ENCODE results near the gene FBXO44.

The FBXO44 gene

GRCh38 chr1:11688506-11688905 is 33.8 kb downstream of the FBXO44 start:
- FAIRE-seq (no peak), DNase-seq (ENCODE audit: low spot score) (no peak)

DNA sequence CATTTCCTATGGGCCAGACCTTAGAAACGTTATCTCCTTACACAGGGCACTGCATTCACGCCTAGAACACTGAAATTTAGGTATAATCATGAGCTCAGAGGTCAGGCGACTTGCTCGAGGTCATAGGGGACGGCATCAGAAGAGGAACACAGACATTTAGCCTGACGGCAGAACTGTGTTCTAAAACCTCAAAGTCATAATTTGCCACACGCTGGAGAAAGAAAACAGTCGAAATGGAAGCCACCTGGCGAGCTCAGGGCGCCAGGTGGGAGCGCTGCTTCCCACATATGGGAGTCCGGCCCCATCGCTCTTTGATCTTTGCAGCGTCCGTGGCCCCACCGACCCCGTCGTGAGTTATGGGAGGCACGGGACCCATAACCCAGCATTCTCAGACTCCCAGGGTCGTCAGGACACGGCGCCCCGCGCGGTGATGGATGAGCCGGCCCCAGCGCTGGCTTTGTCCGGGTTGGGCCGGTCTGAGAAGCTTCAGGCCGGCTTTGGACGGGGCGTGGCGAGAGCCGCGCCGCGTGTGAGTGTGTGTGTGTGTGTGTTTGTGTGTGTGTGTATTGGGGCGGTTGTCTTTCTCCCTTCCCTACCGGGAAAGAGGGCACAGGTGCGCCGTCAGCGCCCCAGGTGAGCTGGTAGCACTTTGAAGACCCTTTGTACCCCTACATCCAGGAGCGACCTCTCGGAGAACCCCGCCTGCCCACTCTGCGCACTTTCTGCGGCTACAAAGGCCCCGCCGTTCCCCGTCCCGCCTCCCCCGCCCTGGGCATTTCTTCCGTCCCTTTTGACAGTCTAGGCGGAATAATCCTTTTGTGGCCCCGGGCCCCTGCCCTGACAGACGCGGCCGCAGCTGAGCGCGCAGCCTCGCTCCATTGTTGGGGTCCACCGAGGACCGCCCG is 36.0 kb downstream of the FBXO44 start:
- DNase-seq (ENCODE audit: low spot score) (no peak), FAIRE-seq (no peak)

DNA sequence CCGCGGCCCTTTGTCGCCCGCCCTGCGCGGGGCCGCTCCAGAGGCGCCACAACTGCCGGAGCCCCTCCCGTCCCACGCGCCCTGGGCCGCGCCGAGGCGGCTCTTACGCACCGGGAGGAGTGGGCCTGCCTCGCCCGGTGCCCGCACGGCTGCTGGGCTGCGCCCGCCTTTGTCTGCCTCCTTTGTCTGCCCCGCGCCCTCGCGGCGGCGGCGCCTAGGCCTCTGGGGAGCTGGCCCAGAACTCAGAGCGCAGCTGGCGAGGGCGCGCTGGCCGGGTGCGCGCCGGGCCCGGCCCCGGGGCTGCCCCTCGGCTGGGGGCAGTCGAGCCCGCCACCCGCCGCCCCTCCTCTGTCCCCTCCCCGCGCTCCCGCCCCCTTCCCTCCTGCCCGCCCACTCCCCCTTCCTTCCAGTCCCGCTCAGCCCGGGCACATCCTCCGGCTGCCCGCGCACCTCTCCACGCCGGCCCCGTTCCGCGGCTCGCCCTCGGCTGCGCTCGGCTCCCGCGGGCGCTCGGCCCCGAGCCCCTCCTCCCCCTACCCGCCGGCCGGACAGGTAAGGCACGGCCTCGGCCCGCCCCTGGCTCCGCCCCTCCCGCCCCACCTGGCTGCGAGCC is 36.7 kb downstream of the FBXO44 start, which contains the start of gene DRAXIN:
Gene DRAXIN (plus strand): TSS at position 409 of the 613 bp plus-strand sequence. CDS start 14,549 bp downstream, outside the sequence.
- no peak for FAIRE-seq
- peak; percentile 37 for DNase-seq (ENCODE audit: low spot score)

GRCh38 chr1:11691928-11692711 is 37.4 kb downstream of the FBXO44 start:
- FAIRE-seq, result no peak
- no peak for DNase-seq (ENCODE audit: low spot score)

DNA sequence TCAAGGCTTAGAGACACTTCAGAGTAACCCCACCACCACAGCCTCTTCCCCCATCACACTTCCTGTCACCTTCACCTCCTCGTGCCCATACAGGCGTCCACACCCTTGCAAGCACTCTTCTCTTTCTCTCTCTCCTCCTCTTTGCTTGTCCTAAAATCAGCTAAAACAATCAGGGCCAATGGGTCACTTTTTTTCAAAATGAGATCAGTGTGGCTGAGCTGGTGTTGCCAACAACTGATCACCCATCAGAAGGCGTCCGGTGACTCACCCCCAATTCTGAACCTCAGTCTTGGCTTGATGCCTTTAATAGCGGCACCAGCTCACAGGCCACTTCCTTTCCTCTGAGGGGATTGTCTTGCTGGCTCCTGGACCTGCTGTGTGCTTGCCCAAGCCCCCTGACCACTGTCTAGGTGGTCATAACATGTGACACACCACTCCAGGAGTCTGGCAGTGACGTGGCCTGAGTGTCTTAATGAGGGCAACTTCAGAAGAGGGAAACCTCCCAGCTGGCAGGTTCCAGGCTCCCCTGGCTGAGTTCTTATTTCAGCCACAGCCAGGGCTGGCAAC is 38.4 kb downstream of the FBXO44 start:
- DNase-seq (ENCODE audit: low spot score) (peak; percentile 93), FAIRE-seq (no peak)

DNA sequence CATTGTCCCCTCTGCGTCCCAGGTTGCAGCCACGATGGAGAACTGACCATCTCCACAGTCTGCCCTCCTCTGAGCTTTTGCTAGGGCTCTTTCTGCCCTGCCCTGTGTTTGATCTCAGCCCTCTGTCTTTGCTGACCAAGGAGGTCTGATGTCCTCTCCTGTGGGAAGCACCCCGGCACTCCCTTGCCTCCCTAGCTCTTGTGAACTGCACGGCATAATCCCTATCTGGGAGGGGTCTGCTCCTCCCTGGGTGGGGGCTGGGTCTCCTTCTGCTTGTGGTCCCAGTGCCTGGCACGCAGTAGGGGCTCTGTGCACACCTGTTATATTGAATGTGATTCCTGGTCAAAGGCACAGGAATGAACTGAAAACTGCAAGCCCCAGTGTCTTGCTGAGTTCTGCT is 39.2 kb downstream of the FBXO44 start:
- no peak for DNase-seq (ENCODE audit: low spot score)
- no peak for FAIRE-seq

GRCh38 chr1:11695861-11696260 is 41.2 kb downstream of the FBXO44 start:
- FAIRE-seq (no peak), DNase-seq (ENCODE audit: low spot score) (no peak)

GRCh38 chr1:11697188-11697892 is 42.7 kb downstream of the FBXO44 start:
- no peak for FAIRE-seq

DNA sequence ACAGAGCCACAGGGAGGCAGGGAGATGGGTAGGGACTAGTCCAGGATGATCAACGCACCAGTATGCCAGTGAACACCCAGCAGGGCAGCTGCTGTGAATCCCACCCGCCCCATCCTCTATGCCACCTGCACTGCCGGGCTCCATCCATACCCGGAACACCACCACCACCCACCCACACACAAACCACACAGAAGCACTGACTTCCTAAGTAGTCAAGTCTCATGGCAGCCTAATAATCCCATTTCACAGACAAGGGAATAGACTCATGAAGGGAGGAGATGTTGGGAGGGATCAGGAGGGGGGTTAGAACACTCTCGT is 43.2 kb downstream of the FBXO44 start:
- DNase-seq (ENCODE audit: low spot score) (no peak), FAIRE-seq (no peak)

More at GRCh38 chr1:11697188-11697892, 42.7 kb downstream of the FBXO44 start:
- no peak for DNase-seq (ENCODE audit: low spot score)

DNA sequence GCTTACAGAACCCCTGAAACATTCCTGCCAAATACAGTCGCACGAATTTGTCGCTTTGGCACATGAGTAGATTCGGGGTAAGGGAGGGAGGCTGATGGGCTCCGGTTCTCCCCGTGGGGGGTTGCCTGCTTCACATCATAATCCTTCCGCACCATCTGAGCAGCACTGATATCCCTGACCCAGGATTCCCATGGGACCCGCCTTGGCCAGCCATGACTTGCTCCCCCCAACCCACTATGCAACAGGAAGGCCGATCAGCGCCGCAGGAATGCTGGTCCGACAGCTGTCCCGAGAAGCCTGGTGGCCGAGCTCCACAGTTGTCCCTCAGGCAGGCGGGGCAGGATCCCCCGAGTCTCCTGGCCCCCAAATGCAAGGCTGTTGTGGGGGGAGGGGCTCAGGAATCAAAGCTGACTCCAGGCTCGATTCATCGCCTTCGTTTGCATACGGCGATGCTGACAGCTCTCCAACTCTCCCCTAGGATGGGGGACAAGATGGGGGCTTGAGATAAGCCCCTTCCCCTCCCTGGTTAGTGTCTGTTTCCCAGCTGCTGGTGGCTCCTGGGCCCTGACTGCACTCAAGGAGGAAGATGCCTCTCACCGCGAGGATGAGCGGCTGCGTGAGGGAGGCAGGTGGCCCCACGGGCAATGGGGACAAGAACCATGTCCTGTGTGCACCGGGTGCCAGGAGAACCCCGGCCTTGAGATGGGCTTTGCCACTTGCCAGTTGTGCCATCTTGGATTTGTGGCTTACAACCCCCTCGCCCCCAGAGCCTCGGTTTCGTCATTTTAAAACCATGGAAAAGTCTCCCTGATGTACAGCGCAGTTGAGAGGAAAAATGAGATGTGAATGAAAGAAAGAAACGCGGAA is 46.2 kb downstream of the FBXO44 start:
- FAIRE-seq (no peak), DNase-seq (ENCODE audit: low spot score) (no peak)

DNA sequence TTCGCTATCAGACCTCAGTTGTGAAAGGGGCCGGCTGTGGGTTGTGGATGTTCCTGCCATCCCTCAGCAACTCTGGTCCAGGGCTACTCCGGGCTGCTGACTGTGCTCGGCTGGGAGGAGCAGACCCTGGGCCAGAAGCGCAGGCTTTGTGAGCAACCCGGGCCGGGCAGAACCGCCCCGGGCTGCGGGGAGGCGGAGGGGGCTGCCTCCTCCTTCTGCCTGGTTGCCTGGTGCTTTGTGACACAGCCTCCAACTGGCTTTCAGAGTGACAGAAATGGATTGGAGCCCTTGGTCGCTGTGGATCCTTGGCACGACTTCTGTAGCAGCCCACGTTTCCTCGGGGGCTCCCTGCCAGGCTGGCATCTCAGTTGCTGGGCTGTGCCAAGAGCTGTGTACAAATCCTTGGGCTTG is 46.9 kb downstream of the FBXO44 start:
- DNase-seq (ENCODE audit: low spot score) (no peak), FAIRE-seq (no peak)

DNA sequence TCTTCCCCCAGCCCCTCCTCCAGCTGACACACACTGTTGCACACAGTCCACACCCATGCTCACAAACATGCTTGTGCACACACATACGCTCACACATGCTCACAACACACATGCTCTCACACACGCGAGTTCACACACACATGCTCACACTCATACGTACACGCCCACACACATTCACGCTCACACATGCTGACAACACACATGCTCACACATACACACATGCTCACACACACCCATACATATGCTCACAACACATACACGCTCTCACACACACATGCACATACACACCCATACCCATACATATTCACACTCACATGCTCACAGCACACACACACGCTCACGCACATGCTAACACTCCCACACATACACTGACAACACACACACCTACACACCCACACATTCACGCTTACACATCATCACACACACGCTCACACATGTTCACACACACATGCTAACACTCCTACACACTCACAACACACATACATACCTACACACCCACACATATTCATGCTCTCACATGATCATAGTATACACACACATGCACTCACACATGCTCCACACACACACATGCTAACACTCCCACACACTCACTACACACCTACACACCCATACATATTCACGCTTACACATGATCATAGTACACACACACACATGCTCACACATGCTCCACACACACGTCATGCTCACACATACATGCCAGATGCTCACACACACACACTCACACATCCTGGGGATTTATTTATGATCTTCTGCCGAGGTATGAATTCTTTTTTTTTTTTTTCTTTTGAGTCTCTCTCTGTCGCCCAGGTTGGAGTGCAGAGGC is 47.5 kb downstream of the FBXO44 start:
- DNase-seq (ENCODE audit: low spot score), result no peak
- FAIRE-seq, result peak; percentile 99

- DNase-seq (ENCODE audit: low spot score) (no peak), FAIRE-seq (no peak)
Measured at GRCh38 chr1:11703357-11704193, 48.9 kb downstream of the FBXO44 start.

DNA sequence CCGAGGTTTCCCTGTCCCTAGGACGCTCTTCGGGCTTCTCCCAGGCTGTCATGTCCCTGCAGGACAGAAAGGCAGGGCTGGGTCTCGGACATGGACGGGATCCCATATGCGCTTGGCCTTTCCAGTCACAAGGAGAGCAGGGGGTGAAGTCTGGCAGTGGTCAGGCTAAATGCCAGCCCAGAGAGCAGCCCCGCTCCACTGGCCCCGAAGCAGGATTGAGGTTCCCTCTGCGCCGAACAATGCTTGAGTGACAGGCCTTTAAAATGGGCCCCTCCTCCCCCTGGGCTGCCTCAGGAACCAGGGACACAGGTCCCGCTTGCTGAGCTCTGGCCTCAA is 49.5 kb downstream of the FBXO44 start:
- FAIRE-seq, result no peak

GRCh38 chr1:11704691-11705475 is 50.2 kb downstream of the FBXO44 start:
- FAIRE-seq, result no peak
- DNase-seq (ENCODE audit: low spot score), result no peak

More for the DNA sequence above, 49.5 kb downstream of the FBXO44 start:
- no peak for DNase-seq (ENCODE audit: low spot score)

DNA sequence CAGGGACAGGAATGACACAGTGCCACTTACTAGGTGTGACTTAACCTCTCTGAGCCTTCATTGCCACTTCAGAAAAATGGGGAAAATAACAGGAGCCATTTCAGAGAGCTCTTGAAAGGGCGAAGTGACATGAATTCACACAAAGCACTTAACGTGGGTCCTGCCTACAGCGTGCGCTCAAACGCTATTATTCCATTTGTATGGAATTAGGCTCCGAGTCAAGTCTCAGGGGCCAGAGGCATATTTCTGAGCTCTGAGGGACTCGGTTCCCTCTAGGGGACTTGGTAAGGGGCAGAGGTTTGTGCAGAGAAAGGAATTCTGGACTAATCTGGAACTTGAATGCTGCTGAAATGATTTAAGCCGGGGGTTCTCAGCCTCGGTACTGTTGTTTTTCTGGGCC is 50.9 kb downstream of the FBXO44 start:
- DNase-seq (ENCODE audit: low spot score) (no peak), FAIRE-seq (no peak)

- DNase-seq (ENCODE audit: low spot score) (no peak), FAIRE-seq (no peak)
Measured at GRCh38 chr1:11706292-11706691, 51.6 kb downstream of the FBXO44 start.

Data from urothelium cell line (cell line).